PC-3 (cell line): ENCODE data around the gene EARS2.

Experiments
- EZH2 ChIP-seq: fragments of 300-600 bp; sonication (generic); IDR thresholded peaks from one replicate; pipeline ENCODE4 v1.6.1; 2017; ENCODE audit warnings: antibody characterized with exemption, mild to moderate bottlenecking, low read length; ENCODE audit not compliant: unreplicated experiment
- TF ChIP-seq, protein P1 (sequence below): fragments of 300-600 bp; sonication (generic); conservative IDR thresholded peaks from 2 replicates; pipeline ENCODE4 v1.5.1; 2017; ENCODE audit warnings: antibody characterized with exemption, low read depth, mild to moderate bottlenecking, low read length

GRCh38 chr16:23500212-23500861 is 56.8 kb downstream of the EARS2 start:
- TF ChIP-seq, protein P1, sequence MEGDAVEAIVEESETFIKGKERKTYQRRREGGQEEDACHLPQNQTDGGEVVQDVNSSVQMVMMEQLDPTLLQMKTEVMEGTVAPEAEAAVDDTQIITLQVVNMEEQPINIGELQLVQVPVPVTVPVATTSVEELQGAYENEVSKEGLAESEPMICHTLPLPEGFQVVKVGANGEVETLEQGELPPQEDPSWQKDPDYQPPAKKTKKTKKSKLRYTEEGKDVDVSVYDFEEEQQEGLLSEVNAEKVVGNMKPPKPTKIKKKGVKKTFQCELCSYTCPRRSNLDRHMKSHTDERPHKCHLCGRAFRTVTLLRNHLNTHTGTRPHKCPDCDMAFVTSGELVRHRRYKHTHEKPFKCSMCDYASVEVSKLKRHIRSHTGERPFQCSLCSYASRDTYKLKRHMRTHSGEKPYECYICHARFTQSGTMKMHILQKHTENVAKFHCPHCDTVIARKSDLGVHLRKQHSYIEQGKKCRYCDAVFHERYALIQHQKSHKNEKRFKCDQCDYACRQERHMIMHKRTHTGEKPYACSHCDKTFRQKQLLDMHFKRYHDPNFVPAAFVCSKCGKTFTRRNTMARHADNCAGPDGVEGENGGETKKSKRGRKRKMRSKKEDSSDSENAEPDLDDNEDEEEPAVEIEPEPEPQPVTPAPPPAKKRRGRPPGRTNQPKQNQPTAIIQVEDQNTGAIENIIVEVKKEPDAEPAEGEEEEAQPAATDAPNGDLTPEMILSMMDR: no peak
- TF ChIP-seq EZH2: no peak
